Stimulated activated CD4-positive, alpha-beta T cell treated with anti-CD3 and anti-CD28 coated beads, TNF-alpha, amount 100 ng/mL, for 4 hours (primary cell): ENCODE data around the gene DDX24.

ENCODE experiments used
- DNase-seq, 3 experiments: peaks; one replicate each; pipeline ENCODE4 v3.0.0-alpha.2; 2020; ENCODE audit warnings: low read depth in 3 of 3

Gene DDX24

DNA sequence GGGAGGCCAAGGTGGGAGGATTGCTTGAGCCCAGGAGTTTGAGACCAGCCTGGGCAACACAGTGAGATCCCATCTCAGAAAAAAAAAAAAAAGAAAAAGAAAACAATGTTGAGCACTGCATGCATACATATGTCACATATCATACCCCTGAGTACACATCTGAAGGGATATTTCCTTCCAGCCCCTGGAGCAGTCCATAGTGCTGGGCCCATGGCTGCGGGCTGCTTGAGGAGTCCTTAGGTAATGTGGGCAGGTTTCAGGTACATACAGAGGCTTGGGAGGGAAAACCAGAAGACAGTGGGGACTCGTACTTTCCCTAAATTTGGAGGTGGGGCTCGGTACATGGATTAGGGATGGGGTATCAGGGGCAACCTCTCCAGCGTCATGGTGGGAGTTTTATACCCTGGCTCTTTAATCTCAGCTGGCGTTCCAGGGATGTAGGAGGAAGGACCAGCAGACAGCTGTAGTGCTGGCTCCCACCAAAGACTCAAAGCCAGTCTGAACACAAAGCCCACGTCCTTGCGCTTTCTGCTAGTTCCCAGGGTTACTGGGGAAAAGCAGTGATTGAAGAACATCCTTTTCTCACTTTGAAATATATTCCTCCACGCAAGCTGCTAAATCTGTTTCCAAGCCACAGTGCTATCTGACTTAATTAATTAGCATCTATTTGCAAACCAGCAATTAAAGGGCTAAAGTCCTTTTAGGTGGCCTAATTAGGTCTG lies 49.7 kb downstream of the DDX24 start:
- DNase-seq = no peak

DNA sequence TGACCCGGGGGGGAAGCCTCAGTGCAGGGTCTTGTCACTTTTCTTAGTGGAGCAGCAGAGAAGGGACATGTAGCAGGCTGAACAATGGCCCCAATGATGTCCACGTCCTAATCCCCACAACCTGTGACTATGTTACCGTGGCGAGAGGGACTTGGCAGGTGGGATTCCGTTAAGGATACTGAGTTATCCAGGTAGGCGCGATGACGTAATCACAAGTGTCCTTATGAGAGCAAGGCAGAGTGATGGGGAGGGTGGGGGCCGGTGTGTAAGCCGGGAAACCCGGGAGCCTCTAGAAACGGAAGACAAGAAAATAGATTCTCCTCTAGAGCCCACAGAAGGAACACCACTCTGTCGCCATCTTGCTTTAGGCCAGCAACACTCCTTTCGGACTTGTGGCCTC lies 50.4 kb downstream of the DDX24 start:
- no peak for DNase-seq

DNA sequence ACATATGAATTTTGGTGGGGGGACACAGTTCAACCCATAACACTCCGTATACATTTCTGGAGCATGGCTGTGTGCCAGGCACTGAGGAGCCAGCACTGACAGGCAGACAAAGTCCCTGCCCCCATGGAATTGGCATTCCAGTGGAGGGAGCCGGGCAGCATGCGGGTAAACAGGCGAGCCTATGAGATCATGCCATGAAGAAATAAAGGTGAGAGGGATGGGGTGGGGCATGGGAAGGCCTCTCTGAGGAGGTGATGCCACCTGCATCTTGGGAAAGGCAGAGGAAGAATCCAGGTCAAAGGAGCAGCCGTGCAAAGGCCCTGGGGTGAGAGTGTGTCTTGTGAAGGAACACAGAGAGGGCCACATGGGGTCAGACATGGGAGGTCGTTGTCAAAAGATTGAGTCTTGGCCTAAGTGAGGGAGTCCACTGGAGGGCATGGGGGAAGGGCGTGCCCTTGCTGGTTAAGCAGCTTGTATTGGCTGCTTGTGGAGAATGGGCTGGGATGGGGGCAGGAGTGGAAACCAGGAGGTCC lies 51.3 kb downstream of the DDX24 start:
- DNase-seq = no peak

DNA sequence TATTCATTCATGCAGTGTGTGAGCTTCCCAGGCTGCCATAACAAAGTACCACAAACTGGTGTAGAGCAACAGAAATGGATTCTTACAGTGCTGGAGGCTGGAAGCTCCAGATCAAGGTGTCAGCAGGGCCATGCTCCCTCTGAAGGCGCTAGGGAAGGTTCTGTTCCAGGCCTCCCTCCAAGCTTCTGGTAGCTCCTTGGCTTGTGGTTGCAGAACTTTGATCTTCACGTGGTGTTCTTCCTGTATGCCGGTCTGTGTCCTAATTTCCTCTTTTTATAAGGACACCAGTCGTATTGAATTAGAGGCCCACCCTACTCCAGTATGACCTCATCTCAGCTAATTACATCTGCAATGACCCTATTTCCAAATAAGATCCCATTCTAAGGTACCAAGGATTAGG lies 51.7 kb downstream of the DDX24 start:
- no peak for DNase-seq

DNA sequence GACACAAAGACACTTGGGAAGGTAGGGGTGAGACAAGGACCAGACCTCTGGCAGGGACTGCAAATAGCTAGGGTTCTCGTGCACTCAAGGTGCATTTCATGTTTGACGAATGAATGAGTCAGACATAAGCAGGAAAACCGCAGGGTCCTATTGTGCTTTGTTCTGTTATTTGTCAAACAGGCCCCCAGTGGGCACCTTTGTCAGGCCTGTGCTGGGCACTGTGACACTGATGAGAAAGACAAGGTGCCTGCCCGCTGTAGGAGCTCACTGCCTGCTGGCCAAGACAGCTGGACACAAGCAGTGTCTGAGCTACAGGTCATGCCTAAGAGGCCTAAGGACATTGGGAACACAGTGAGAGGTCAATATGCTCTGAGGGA lies 52.6 kb downstream of the DDX24 start:
- no peak for DNase-seq

DNA sequence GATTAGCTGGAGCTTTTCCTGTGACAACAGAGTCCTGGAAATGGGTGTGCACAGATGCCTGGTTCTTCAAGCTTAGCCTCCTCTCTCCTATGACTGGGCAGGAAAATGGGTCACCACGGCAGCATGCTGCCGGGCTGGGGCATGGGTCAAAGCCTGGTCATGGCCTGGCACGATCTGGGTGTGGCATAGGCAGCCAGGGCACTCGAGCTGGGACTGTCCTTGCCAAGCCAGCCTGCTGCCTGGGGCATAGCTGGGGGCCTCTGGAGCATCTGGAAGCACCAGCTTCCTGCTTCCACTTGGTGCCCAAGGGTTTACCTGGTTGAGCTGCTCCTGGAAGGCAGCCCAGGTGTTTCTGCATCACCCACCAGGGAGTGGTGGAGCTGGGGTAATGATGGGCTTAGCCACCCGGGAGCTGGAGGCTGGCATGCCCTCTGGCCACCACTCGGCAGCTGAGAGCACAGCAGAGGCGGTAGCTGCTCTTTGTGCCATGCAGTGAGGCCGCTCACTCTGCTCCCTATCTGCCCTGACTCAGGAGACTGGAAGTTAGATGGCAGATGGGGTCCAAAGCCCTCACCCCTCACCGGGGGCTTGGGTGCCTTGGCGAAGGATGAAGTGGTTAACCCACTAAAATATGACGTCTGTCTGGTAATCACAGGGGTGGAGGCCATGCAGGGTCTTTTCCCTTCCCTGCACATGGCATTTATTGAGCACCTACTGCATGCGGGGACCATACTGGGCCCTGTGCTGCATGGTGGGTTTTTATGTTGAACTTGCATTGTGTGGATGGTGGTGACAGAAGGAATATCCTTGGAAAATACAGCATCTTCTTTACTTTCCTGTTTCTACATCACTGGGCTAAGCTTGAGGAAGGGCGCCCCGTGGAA lies 53.2 kb downstream of the DDX24 start:
- no peak for DNase-seq

DNA sequence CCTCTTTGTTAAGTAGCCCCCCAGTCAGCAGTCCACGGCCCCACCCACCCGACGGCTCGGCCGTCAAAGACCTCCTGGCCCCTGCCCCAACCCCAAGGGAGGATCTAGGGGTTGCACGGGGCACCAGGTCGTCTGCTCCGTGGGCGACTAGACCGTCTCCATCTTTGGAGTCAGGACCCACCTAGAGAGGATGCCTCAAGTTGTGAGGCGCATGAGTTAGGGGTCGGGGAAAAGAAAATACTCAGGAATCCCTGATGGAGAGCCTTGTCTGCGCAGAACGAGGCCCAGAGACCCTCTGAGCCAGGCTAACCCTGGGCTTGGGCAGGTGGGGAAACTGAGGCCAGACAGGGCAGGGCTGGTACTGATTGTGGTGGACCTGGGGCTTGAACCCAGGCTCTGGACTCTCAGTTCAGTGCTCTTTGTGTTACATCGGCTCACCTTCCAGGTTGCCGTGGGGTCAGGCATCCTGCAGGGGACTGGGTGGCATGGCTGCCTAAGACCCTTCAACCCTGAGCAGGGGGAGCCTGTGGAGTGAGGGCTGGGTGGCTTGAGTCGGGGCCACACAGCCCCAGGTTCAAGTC lies 54.0 kb downstream of the DDX24 start:
- no peak for DNase-seq

DNA sequence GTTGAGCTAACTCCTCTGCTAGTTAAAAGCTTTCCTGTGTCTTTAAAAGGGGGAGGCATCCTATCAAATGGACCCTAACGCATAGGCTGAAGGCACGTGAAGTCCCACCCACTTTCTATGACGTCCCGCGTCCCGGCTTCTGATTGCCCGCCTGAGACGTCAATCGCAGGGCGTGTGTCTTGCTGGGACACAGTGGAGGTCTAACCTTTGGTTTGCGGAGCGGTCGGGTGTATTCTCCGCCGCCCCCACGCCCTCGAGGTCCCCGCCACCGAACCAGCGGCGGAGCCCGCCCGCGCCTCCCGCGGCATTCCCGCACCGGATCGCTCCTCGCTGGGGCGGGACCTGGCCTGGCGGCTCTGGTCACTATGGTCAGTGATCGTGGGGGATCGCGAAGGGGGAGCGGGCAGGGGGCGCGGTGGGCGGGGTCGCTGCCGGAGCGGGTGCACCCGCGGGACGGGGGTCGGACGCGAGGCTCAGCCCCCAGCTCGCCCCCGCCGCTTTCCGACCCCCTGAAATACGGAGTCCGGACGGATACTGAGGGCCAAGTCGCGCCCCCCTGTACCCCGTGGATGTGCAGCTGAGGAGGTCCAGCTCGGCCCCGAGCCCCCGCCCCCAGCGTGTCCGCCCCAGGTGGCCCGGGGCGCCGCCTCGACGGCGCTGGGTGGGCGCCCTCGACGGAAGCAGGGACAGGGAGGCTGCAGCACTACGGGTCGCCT lies 54.7 kb downstream of the DDX24 start, which contains the start of gene OTUB2:
OTUB2 (plus strand) TSS at position 168 of the 716 bp plus-strand sequence; CDS start at position 366, 198 bp downstream.
- DNase-seq = peak; percentile 89 to 92 (median 90)

DNA sequence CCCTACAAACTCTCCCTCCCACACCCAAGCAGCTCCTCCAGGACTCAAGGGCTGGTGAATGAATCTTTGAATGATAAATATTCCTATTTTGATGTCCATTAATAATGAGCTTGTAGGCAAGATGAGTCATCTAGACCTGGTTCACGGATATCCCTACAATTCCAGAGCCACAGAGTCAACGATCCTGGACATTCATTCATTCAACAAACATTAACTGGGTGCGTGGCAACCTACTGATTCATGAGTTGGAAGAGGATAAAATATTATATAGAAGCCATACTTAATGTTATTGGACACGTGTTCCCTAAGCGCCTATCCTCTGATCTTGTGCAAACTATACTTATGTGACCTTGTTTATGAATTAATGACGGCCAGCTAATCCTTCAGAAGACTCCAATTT lies 55.3 kb downstream of the DDX24 start:
- no peak for DNase-seq

DNA sequence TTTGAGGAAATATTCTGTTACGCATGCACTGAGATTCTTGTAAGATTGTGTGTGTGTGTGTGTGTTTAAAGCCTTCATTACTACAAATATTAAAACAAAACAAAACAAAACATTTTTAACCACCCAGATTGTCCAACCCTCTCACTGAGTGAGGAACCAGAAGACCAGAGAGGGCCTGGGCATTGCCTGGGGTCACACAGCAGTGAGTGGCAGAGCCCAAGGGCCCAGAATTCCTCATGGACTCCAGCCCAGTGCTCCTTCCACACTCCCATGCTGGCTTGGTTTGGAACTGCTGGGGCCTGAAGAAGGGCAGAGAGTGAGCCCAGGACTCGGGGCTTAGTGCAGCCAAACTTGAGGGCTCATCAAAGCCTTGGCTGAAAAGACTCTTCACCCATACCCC lies 56.5 kb downstream of the DDX24 start:
- no peak for DNase-seq

DNA sequence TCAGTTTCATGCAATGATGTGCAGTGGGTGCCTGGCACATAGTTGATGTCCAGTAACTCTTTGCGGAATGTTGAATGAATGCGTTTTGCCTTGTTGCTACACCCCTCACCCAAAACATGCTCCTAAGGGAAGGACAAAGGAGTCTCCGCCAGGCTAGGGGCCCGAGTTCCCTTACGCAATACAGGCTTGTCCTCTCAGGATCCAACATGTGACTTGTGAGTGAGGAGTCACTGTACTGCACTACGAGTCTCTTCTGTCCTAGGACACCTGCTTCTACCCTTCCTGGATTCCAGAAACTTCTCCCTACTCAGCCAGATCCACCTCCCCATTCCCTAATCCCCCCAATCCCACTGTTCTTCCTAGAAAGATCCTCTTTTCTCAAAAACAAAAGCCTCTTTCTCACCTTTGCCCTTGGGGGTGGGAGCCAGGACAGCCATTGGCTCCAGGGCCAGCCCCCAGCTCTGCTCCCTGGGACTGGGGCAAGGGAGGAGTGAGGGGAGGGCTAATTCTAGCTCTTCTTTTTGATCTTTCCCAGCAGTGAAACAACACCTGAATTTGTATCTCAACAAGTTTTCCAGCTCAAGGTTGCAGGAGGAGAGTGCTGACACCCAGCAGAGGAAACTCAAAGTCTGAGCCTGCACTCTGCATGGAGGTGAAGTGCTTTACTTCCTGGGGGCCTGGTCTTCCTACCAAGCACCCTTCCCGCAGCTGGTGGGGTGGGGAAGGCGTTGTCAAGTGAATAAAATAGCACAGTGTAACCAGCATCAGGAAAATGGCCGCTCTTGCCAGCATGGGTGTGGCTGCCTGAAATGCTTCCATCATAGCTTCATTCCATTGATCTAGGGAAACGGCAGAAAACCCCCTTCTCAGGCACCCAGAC lies 58.2 kb downstream of the DDX24 start:
- DNase-seq = no peak

DNA sequence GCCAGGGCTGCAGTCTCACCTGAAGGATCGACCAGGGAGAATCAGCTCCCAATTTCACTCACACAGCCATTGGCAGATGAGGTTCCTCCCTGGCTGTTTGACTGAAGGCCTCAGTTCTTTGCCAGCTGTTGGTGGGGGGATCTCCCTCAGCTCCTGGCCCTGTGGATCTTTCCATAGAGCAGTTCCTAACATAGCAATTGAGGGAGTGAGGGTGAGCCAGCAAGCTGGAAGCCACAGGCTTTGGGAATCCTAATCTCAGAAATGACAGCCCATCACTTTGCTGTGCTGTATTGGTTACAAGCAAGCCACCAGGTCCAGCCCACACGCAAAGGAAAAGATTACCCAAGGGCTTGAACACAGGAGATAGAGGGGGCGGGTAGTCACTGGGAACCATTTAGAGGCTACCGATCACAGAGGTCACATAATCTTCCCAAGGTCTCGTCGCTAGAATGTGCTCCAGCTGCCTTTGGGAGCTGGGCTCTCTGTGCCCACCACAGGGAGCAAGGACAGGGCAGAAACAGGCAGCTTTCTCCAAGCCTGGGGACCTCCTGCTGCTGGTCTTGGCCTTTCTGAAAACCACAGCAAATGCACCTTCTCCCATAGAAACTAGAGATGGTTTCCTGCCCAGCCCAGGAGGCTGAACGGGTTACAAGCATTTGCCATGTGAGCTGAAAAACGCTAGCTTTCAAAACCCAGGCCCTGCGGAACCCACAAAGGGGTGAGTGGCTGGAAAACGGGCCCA lies 59.4 kb downstream of the DDX24 start:
- DNase-seq = no peak

DNA sequence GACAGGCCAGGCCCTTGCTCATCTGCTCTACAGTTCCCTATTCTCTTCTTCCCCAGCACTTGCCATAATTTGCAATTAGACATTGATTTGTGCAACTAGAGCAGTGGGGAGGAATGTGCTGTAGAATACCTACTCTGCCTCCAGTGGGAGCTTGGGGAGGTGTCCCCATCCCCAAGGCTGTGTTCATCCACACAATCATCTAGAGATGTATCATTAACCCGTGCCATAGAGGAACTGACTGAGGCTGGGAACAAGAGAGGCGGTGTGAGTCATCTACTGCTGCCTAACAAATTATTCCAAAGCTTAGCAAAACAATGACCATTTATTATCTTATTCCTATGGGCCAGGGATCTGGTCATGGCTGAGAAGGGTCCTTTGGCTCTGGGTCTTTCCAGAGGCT lies 60.0 kb downstream of the DDX24 start:
- DNase-seq = no peak

DNA sequence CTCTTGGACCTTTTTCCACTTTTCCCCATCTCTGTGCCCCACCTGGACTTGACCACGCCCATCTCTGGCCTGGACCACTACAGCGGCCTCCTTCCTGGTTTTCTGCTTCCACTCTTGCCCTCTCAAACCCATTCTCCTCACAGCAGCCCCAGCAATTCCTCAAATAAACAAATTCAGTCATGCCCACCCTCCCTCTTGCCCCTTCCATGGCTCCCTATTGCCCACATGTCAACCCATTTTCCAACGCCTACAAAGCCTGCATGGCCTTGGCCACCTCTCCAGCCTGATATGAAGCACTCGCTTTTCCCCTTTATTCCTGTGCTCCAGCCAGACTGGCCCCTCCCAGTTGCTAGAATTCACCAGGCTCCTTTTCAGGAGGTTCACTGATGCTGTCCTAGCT lies 60.7 kb downstream of the DDX24 start:
- DNase-seq = no peak

DNA sequence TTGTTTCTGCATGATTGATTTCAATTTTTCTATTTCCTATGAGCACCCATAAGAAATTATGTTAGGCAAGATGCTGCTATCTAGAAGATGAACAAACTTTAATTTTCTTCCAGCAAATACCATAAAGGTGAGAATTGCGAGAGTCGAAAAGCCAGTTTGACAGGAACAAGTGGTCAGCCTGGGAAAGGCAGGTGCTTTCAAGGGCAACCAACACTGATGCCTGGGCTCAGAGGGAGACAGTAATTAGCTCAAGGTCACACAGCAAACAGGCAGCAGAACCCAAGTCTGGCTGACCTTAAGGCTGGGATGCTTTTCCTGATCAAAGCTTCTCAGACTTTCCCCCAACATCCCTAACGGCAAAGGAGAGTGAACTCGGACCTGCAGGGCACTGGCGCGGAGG lies 61.7 kb downstream of the DDX24 start:
- no peak for DNase-seq

DNA sequence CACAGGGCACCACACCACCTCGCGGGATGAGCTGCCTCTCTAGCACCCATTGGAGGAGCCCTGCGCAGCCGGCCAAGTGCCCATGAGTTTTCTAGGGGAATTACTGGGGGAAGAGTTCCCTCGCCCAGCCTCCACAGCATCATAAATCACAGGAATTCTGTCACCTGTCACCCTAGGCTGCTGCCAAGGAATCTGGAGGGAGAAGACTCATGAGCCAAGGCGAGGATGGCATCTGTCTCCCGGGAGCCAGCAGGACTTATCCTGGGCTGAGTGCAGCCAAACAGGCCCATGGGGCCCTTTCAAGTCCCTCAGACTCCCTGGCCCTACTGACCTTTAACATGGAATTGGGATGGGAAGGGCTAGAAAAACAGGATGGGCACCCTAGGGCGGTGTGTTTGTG lies 62.7 kb downstream of the DDX24 start:
- no peak for DNase-seq

DNA sequence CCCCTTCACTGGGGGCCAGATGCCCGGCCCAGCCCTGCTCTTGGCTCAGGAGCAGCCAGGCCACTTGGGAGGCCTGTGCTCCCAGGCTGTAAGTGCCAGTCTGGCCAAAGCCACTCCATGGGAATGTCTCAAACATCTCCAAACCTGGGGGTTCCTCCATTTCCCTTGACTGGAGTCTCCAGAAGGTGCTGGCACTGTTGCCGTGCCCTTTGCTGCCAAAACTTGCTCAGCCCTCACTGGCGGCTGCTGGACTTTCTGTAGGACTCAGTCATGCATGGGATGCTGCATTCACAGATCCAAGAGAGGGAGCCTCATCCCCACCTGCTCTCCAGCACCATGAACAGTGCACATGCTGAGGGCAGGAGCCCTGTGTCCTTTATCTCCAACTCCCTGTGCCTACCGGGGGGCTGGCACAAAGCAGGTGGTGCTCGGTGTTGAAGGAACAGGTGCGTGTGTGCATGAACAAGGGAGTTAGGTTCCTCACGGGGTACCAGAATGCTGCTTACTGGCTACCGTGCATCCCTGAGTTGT lies 64.5 kb downstream of the DDX24 start:
- no peak for DNase-seq

DNA sequence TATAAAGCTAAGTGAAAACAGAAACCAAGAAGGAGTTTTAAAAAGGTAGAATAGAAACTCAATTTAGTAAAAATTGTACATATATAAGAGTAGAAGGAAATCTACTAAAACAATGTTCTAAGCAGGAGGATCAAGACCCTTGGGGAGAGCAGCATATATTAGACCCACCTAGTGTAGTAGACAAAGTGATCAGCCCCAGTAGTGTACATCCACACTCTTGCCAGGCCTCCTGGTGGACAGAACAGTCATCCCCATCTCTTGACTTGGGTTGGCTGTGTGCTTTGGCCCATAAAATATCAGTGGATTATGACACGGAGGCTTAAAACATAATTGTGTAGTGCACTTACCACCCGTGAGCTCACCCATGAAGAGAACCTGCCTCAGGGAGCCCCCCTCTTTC lies 65.8 kb downstream of the DDX24 start:
- DNase-seq = no peak

DNA sequence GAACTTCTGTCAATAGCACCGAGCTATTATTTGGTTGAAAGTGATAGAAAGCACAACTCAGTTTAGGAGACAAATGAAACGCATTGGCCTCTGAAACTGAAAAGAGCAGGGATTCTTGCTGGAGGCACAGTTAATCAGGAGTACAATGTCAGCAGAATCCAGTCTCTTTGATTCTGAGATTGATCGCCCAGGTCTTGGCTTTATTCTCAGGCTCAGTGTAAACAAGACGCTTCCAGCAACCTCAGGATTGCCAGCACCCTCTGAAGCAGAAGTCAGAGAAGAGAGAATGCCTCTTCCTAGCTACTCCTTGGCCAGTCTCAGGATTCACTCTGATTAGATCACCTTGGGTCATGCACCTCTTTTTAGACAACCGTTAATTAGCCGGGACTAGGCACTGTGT lies 66.6 kb downstream of the DDX24 start:
- DNase-seq = no peak

DNA sequence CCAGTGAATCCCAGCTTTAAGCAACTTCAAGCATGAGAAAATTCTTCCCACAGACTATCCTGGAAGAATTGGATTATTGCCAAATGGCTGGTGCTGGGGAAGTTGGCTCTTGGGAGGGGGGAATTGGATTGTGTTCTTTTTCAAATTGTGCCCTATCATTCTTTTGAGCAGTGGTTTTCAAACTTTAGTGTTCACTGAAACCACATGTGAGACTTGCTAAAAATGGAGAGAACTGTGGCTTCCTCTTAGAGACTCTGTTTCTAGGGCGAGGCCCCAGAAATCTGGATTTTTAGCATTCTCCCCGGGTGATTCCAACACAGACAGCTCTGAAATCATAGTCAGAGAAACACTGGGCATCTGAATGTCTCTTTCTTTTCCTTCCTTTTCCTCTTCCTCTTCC lies 69.2 kb downstream of the DDX24 start:
- DNase-seq = no peak
